NCI-H128 (cell line): ENCODE measurements around the gene GLIPR1L1.
A peak's percentile ranks its signal among the peaks of the same experiment; 100 is the strongest.

ENCODE experiments used
- DNase-seq: peaks from one replicate; lab custom pipeline; 2025; ENCODE audit not compliant: unreplicated experiment; lab: John Stamatoyannopoulos, UW

The GLIPR1L1 gene

GRCh38 chr12:75349946-75350345 lies 15.5 kb downstream of the GLIPR1L1 start:
- no peak for DNase-seq

- no peak for DNase-seq
Measured at GRCh38 chr12:75350413-75350812, 15.9 kb downstream of the GLIPR1L1 start.

- no peak for DNase-seq
Measured at GRCh38 chr12:75354011-75354410, 19.5 kb downstream of the GLIPR1L1 start.

- no peak for DNase-seq
Measured at GRCh38 chr12:75360920-75361319, 26.4 kb downstream of the GLIPR1L1 start.

GRCh38 chr12:75361408-75361807 lies 26.9 kb downstream of the GLIPR1L1 start:
- DNase-seq = no peak

- DNase-seq = no peak
Measured at GRCh38 chr12:75364919-75365318, 30.4 kb downstream of the GLIPR1L1 start.

GRCh38 chr12:75366629-75367028 lies 32.2 kb downstream of the GLIPR1L1 start:
- no peak for DNase-seq

- DNase-seq = no peak
Measured at GRCh38 chr12:75374971-75375370, 40.5 kb downstream of the GLIPR1L1 start.

- no peak for DNase-seq
Measured at GRCh38 chr12:75378354-75378753, 43.9 kb downstream of the GLIPR1L1 start.

- no peak for DNase-seq
Measured at GRCh38 chr12:75389061-75389460, 54.6 kb downstream of the GLIPR1L1 start.

GRCh38 chr12:75389706-75390105 lies 55.2 kb downstream of the GLIPR1L1 start:
- DNase-seq = no peak

- no peak for DNase-seq
Measured at GRCh38 chr12:75390156-75390898, 55.9 kb downstream of the GLIPR1L1 start.

GRCh38 chr12:75390899-75391538 lies 56.5 kb downstream of the GLIPR1L1 start, which contains the start of gene GLIPR1L2:
Gene GLIPR1L2, plus strand, starts transcription at chr12:75391089. Its CDS starts 28 bp downstream, at chr12:75391117.
- DNase-seq = peak; percentile 91

- no peak for DNase-seq
Measured at GRCh38 chr12:75404231-75404630, 69.8 kb downstream of the GLIPR1L1 start.

- DNase-seq = no peak
Measured at GRCh38 chr12:75407683-75408082, 73.2 kb downstream of the GLIPR1L1 start.

- DNase-seq = no peak
Measured at GRCh38 chr12:75409830-75410229, 75.4 kb downstream of the GLIPR1L1 start.

- no peak for DNase-seq
Measured at GRCh38 chr12:75414671-75415070, 80.2 kb downstream of the GLIPR1L1 start.

GRCh38 chr12:75419841-75420240 lies 85.4 kb downstream of the GLIPR1L1 start:
- no peak for DNase-seq
